ENCODE measurements around the gene CMAS.

DNA sequence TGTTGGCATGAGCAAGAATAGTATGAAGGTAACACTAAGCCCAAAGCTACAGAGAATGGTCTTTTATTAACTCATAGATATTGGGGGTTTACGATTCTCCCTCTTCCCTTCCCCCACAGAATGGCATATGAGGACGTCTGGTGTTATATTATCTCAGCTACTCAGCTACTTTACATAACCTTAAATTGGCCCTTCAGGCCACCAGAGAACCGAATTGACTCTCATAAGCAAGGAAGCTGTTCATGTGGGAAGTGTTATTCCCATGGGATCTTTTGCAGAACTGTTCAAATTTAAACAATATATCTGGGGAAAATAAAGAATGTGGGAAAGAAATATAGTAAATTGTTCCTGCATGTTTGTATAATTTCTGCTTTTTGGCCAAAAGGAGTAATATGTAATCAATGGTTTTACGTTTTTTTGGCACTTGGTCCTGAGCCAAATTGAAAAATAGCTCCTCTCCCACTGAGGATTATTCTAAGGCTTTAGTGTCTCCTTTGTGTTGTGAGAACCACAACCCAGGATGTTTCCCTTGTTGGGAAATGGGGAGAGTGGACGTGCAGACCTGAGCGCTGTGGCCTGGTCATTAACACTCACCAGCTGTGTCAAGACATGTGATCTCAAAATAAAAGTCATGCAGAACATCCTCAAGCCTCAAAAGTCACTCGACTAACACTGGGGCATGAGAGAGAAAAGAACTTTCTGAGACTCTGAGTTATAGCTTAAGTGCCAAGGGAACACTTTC lies 31.8 kb upstream of the CMAS start:
- TF ChIP-seq CTCF (IDR thresholded peaks at IDR 0.05): no peak
- TF ChIP-seq POLR2A (IDR thresholded peaks at IDR 0.05): no peak

Measured in stomach (tissue), 4 donors.